ENCODE results near the gene OBP2A.

- TF ChIP-seq, protein P1, sequence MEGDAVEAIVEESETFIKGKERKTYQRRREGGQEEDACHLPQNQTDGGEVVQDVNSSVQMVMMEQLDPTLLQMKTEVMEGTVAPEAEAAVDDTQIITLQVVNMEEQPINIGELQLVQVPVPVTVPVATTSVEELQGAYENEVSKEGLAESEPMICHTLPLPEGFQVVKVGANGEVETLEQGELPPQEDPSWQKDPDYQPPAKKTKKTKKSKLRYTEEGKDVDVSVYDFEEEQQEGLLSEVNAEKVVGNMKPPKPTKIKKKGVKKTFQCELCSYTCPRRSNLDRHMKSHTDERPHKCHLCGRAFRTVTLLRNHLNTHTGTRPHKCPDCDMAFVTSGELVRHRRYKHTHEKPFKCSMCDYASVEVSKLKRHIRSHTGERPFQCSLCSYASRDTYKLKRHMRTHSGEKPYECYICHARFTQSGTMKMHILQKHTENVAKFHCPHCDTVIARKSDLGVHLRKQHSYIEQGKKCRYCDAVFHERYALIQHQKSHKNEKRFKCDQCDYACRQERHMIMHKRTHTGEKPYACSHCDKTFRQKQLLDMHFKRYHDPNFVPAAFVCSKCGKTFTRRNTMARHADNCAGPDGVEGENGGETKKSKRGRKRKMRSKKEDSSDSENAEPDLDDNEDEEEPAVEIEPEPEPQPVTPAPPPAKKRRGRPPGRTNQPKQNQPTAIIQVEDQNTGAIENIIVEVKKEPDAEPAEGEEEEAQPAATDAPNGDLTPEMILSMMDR (IDR thresholded peaks at IDR 0.05) = no peak
- TF ChIP-seq POLR2A (IDR thresholded peaks at IDR 0.05) (no peak), POLR2AphosphoS5 (IDR thresholded peaks at IDR 0.05) (no peak), EP300 (IDR thresholded peaks at IDR 0.05) (no peak)
These were observed 17.9 kb downstream of the OBP2A start for GRCh38 chr9:135563858-135564257.

Measured in gastroesophageal sphincter (tissue), 3 donors.